Smooth muscle cell (in vitro differentiated cells): ENCODE results near the gene MSI2. TPM values are rescaled to one million over a fixed set of nuclear protein-coding genes. Genes with fewer than 3 reads are reported as not detected.

Experiments
- DNase-seq: peaks from one replicate; lab custom pipeline; 2025; ENCODE audit not compliant: unreplicated experiment; lab: John Stamatoyannopoulos, UW
- H2AFZ ChIP-seq: fragments of 200-600 bp; sonication (generic); 2 replicates; pipeline ENCODE4 v1.6.0; 2016; ENCODE audit warnings: antibody characterized with exemption, low read depth, mild to moderate bottlenecking
- H3F3A ChIP-seq: fragments of 200-600 bp; sonication (generic); 2 replicates; pipeline ENCODE4 v1.6.0; 2017; ENCODE audit warnings: antibody characterized with exemption, low read depth
- H3K27ac ChIP-seq: fragments of 200-600 bp; sonication (generic); 2 replicates; pipeline ENCODE4 v1.5.1; 2016; ENCODE audit warnings: low read depth, mild to moderate bottlenecking
- H3K27me3 ChIP-seq: fragments of 200-600 bp; sonication (generic); 2 replicates; pipeline ENCODE4 v1.6.1; 2016; ENCODE audit warnings: low read depth, mild to moderate bottlenecking
- H3K36me3 ChIP-seq: fragments of 200-600 bp; sonication (generic); 2 replicates; pipeline ENCODE4 v1.5.1; 2016; ENCODE audit warnings: low read depth
- H3K4me1 ChIP-seq: fragments of 200-600 bp; sonication (generic); 2 replicates; pipeline ENCODE4 v1.5.1; 2016; ENCODE audit warnings: low read depth
- H3K4me2 ChIP-seq: fragments of 200-600 bp; sonication (generic); 2 replicates; pipeline ENCODE4 v1.6.0; 2016; ENCODE audit warnings: mild to moderate bottlenecking
- H3K4me3 ChIP-seq: fragments of 200-600 bp; sonication (generic); 2 replicates; pipeline ENCODE4 v1.5.1; 2016; ENCODE audit warnings: mild to moderate bottlenecking
- H3K79me2 ChIP-seq: fragments of 200-600 bp; sonication (generic); 2 replicates; pipeline ENCODE4 v1.6.0; 2016; ENCODE audit warnings: low read depth, mild to moderate bottlenecking
- H3K9ac ChIP-seq: fragments of 200-600 bp; sonication (generic); 2 replicates; pipeline ENCODE4 v1.6.0; 2016; ENCODE audit warnings: low read depth
- H3K9me3 ChIP-seq: fragments of 200-600 bp; sonication (generic); replicated peaks from 2 replicates; pipeline ENCODE4 v1.5.1; 2016; ENCODE audit warnings: low read depth
- H4K20me1 ChIP-seq: fragments of 200-600 bp; sonication (generic); 2 replicates; pipeline ENCODE4 v1.6.0; 2016; ENCODE audit warnings: low read depth
- WGBS: methylation state at CpG from one replicate; pipeline ENCODE4 v1.1.7; 2016; ENCODE audit warnings: low lambda C conversion rate; 5-methylcytosine and 5-hydroxymethylcytosine counted together
- polyA plus RNA-seq: library from polyadenylated mRNA; unstranded; fragments of >200 nt; fragmentation: Nextera tagmentation; extraction: Ambion mirVana; gene quantifications from 2 replicates; pipeline ENCODE4 v1.2.1, GENCODE V29; 2016
- total RNA-seq: library from RNA; depleted of rRNA; stranded (reverse); fragments of >200 nt; gene quantifications from 2 replicates; pipeline ENCODE4 v1.2.3, GENCODE V29; 2014
- TF ChIP-seq, protein P1 (sequence below): fragments of 200-600 bp; sonication (generic); IDR thresholded peaks from 2 replicates; pipeline ENCODE4 v1.5.1; 2017; ENCODE audit warnings: borderline replicate concordance, mild to moderate bottlenecking, antibody characterized with exemption; ENCODE audit not compliant: insufficient read depth, poor library complexity, severe bottlenecking

The MSI2 gene
- total and polyA plus RNA-seq, 2 experiments from 2014 or later = 5.7 to 36.5 TPM

DNA sequence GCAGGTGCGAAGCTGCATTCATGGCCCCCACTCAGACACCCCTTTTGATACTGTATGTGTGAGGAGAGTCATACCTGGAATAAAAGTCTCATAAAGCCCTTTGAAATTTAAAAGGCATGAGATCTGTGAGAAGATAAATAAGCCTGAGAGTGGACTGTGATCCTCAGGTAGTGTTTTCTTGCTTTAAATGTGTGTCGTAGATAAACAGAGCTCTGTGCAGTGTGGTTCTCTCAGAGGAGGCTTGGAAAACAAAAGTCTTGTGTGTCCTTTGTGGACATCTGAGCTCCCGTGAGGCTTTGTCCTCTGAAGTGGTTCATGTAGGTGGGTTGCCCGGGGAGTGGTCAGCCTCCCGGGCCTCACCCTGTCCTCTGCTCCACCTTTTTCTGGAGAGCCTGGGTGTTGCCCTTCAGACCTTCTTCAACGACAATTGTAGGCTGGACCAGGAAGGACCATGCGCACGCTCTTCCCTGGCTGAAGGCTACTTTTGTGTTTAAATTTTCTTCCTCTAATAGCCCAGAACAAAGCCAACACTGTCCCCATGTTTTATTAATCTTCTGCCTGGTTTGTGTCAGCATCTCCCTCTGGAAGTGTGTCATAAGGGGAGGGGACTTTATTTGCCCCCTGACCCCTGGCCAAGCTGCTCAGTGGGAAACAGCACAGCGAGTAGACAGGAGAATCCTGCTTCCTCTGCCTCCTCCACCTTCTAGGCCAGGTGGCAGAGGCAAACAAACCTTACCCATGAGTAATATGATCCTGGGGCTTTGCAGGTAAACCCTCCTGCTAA is 151.2 kb downstream of the MSI2 start:
- peak overlapping the region; percentile 36 for H3K4me2 ChIP-seq
- peaks cover 6% of the 10 kb centered on the region for H3K79me2 ChIP-seq
- 60% methylated on average over 9 of the region's 9 CpGs for WGBS
- H3K9me3 ChIP-seq = no peaks in the 10 kb centered on the region
- H3K4me1 ChIP-seq = peaks cover 55% of the 10 kb centered on the region
- TF ChIP-seq, protein P1, sequence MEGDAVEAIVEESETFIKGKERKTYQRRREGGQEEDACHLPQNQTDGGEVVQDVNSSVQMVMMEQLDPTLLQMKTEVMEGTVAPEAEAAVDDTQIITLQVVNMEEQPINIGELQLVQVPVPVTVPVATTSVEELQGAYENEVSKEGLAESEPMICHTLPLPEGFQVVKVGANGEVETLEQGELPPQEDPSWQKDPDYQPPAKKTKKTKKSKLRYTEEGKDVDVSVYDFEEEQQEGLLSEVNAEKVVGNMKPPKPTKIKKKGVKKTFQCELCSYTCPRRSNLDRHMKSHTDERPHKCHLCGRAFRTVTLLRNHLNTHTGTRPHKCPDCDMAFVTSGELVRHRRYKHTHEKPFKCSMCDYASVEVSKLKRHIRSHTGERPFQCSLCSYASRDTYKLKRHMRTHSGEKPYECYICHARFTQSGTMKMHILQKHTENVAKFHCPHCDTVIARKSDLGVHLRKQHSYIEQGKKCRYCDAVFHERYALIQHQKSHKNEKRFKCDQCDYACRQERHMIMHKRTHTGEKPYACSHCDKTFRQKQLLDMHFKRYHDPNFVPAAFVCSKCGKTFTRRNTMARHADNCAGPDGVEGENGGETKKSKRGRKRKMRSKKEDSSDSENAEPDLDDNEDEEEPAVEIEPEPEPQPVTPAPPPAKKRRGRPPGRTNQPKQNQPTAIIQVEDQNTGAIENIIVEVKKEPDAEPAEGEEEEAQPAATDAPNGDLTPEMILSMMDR = no peak
- no peaks in the 10 kb centered on the region for H3K36me3 ChIP-seq
- peaks cover 11% of the 10 kb centered on the region for H3F3A ChIP-seq
- no peak overlapping the region for H2AFZ ChIP-seq
- H4K20me1 ChIP-seq = no peaks in the 10 kb centered on the region
- H3K4me3 ChIP-seq = no peak overlapping the region
- peak overlapping the region; percentile 11 for H3K9ac ChIP-seq
- DNase-seq = no peak
- no peaks in the 10 kb centered on the region for H3K27me3 ChIP-seq
- peak overlapping the region; percentile 80 for H3K27ac ChIP-seq

DNA sequence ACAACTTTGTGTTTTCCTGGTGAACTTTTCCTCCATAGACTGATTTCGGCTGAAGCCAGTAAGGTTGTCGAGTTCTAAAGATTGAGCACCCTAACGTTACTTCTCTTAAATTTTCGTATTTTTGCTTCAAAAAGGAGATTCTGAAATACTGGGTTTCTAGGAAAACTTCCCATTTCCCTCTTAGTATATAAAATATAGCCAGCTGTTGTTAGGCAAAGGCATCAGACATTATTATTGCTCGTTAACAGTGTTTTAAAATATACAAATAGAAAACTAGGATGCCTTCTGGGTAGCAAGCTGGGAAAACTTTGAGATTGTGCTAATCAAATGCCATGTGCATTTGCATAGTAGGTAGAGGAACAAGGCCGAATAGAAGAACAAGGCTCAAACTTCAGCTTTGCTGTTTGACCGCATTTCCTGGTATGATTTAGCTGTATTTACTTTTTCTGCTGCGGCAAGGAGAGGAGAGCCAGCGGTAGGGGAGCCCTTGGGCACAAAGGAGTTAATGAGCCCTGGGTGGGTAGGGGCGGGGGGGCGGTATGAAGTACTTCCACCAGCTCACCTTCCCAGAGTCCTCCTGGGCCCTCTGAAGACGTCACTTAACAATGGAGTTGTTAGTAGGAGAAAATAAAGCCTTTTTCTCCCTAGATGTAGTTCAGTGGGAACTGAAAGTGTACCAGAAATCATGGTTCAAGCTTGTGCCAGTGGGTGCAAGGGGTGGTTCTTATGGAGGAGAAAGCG is 151.9 kb downstream of the MSI2 start:
- DNase-seq = no peak
- TF ChIP-seq, protein P1 = no peak
- Histone ChIP-seq H3K4me3 (no peak overlapping the region), H3K4me2 (peak overlapping the region; percentile 36), H3K4me1 (peaks cover 53% of the 10 kb centered on the region), H3K27ac (peak overlapping the region; percentile 80), H3K79me2 (peaks cover 8% of the 10 kb centered on the region), H2AFZ (no peak overlapping the region), H3K27me3 (no peaks in the 10 kb centered on the region), H4K20me1 (no peaks in the 10 kb centered on the region), H3F3A (peaks cover 11% of the 10 kb centered on the region), H3K9me3 (no peaks in the 10 kb centered on the region), H3K9ac (no peak overlapping the region), H3K36me3 (no peaks in the 10 kb centered on the region)
- WGBS = 70% methylated on average over 13 of the region's 13 CpGs

DNA sequence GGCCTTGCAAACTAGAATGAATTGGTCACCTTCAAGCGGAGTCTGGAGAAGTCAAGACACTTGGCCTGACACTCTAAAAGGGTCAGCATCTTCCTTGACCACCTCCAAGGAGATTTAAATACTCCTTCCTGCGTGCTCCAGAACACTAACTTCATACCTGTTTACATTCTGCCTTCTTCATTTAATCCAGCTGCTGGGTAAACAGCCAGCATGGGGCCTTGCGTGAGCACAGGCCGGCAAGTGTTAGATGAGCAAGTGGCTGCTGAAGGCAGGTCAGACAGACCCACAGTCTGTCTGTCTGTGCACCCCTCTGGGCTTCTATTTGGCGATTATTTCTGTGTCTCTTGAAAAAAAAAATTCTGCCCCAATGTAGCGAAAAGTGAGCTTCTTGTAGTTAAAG is 153.8 kb downstream of the MSI2 start:
- H3K4me1 ChIP-seq = peaks cover 54% of the 10 kb centered on the region
- 85% methylated on average over 6 of the region's 6 CpGs for WGBS
- H3K79me2 ChIP-seq = peaks cover 10% of the 10 kb centered on the region

More for the DNA sequence above, 153.8 kb downstream of the MSI2 start:
- Histone ChIP-seq H3K27ac (no peak overlapping the region), H3K9ac (no peak overlapping the region), H4K20me1 (no peaks in the 10 kb centered on the region), H3K9me3 (no peaks in the 10 kb centered on the region), H3K27me3 (no peaks in the 10 kb centered on the region), H3F3A (peaks cover 11% of the 10 kb centered on the region), H3K4me2 (no peak overlapping the region), H3K36me3 (no peaks in the 10 kb centered on the region), H2AFZ (no peak overlapping the region), H3K4me3 (no peak overlapping the region)
- TF ChIP-seq, protein P1 = no peak
- DNase-seq = no peak
